K562 treated with DMSO at 1 percent for 12 hours (cell line): ENCODE results near the gene ACAD9. TPM values are rescaled to one million over a fixed set of nuclear protein-coding genes. Genes with fewer than 3 reads are reported as not detected.

ENCODE experiments used
- total RNA-seq: library from RNA; unstranded; fragments of 300-600 nt; gene quantifications from 2 replicates; pipeline ENCODE4 v1.2.3, GENCODE V29; 2022; ENCODE audit not compliant: insufficient read depth

ACAD9 gene
- total RNA-seq: 10.7 and 16.4 TPM in 2 replicates

GRCh38 chr3:128879125-128879969 lies at the start of gene ACAD9:
TSS of gene ACAD9 (plus strand) at chr3:128879620. CDS start at chr3:128879692, 72 bp downstream.

Other genes with a start within 250 kb of the ACAD9 start
- gene RPN1, start 228.8 kb upstream of the ACAD9 start, total RNA-seq: 130 and 160 TPM in 2 replicates
- gene RAB7A, start 153.4 kb upstream of the ACAD9 start, total RNA-seq: 103 and 168 TPM in 2 replicates
- gene CFAP92, start 114.5 kb downstream of the ACAD9 start, total RNA-seq: 0.56 and 0.58 TPM in 2 replicates
- gene EFCC1, start 121.7 kb downstream of the ACAD9 start, total RNA-seq: not detected in 2 replicates
- gene GP9, start 181.2 kb downstream of the ACAD9 start, total RNA-seq: not detected in 2 replicates
- gene RAB43, start 242.2 kb downstream of the ACAD9 start, total RNA-seq: 7.4 and 11.7 TPM in 2 replicates